ENCODE results near the gene NKD2. TPM values are rescaled to one million over a fixed set of nuclear protein-coding genes. Genes with fewer than 3 reads are reported as not detected.

NKD2 gene
- total RNA-seq, 2 experiments from 2014 or later = 0.38 TPM

- ChIA-PET POLR2A (interaction anchor here (0.6 kb wide), 1 partner anchor 185 kb away, joined by 4 read pairs; no protein-coding TSS in a partner anchor), CTCF (ENCODE audit: unreplicated experiment) (no interaction called here)
- no peak overlapping the region for H3K27ac ChIP-seq (ENCODE audit: low read depth, low read length, poor library complexity, severe bottlenecking)
- no peak overlapping the region for H3K4me3 ChIP-seq (ENCODE audit: low read depth, low read length, poor library complexity, severe bottlenecking)
- no peaks in the 10 kb centered on the region for H3K9me3 ChIP-seq (ENCODE audit: low read length)
- no peaks in the 10 kb centered on the region for H3K9me2 ChIP-seq (ENCODE audit: insufficient read depth, low read length)
- intact Hi-C loops (cut with micrococcal nuclease; ENCODE audit: unreplicated experiment) = no loop called here
- no TSS peak for BruUV-seq (replicated peaks)
- no peak overlapping the region for H2AFZ ChIP-seq (ENCODE audit: low read length)
- DNase-seq (ENCODE audit: low spot score) = no peak
- no peak for TF ChIP-seq CTCF (conservative IDR thresholded peaks at IDR 0.05; ENCODE audit: low read length)
- no peak for TF ChIP-seq EZH2phosphoT487 (IDR thresholded peaks at IDR 0.05; ENCODE audit: borderline replicate concordance, low read depth, low read length)
- no peaks in the 10 kb centered on the region for H3K4me1 ChIP-seq (ENCODE audit: insufficient read depth, low read length, poor library complexity, severe bottlenecking)
- H3K79me2 ChIP-seq (ENCODE audit: insufficient read depth, low read depth, low read length) = no peaks in the 10 kb centered on the region
- H4K20me1 ChIP-seq (ENCODE audit: insufficient read depth, low read length) = no peaks in the 10 kb centered on the region
- no peak overlapping the region for H3K4me2 ChIP-seq (ENCODE audit: low read length)
- H3K36me3 ChIP-seq (ENCODE audit: insufficient read depth, low read length) = no peaks in the 10 kb centered on the region
Observed at GRCh38 chr5:1033178-1033577, 24.6 kb downstream of the NKD2 start.

- no peak overlapping the region for H2AFZ ChIP-seq (ENCODE audit: low read length)
- no peak for DNase-seq (ENCODE audit: low spot score)
- H3K27ac ChIP-seq (ENCODE audit: low read depth, low read length, poor library complexity, severe bottlenecking) = no peak overlapping the region
- BruUV-seq (replicated peaks) = no TSS peak
- H3K4me2 ChIP-seq (ENCODE audit: low read length) = no peak overlapping the region
- H3K4me3 ChIP-seq (ENCODE audit: low read depth, low read length, poor library complexity, severe bottlenecking) = no peak overlapping the region
- CTCF ChIA-PET (ENCODE audit: unreplicated experiment) = no interaction called here
- H3K4me1 ChIP-seq (ENCODE audit: insufficient read depth, low read length, poor library complexity, severe bottlenecking) = no peaks in the 10 kb centered on the region
- H3K9me3 ChIP-seq (ENCODE audit: low read length) = no peaks in the 10 kb centered on the region
- no peaks in the 10 kb centered on the region for H3K9me2 ChIP-seq (ENCODE audit: insufficient read depth, low read length)
- intact Hi-C loops (cut with micrococcal nuclease; ENCODE audit: unreplicated experiment) = no loop called here
- POLR2A ChIA-PET = interaction anchor here (0.6 kb wide), 1 partner anchor 185 kb away, joined by 4 read pairs; no protein-coding TSS in a partner anchor
- no peaks in the 10 kb centered on the region for H4K20me1 ChIP-seq (ENCODE audit: insufficient read depth, low read length)
- no peaks in the 10 kb centered on the region for H3K79me2 ChIP-seq (ENCODE audit: insufficient read depth, low read depth, low read length)
- H3K36me3 ChIP-seq (ENCODE audit: insufficient read depth, low read length) = no peaks in the 10 kb centered on the region
- TF ChIP-seq CTCF (conservative IDR thresholded peaks at IDR 0.05; ENCODE audit: low read length) (no peak), EZH2phosphoT487 (IDR thresholded peaks at IDR 0.05; ENCODE audit: borderline replicate concordance, low read depth, low read length) (no peak)
Observed at GRCh38 chr5:1033606-1034420, 25.2 kb downstream of the NKD2 start.

- no peaks in the 10 kb centered on the region for H3K9me2 ChIP-seq (ENCODE audit: insufficient read depth, low read length)
- intact Hi-C loops (cut with micrococcal nuclease; ENCODE audit: unreplicated experiment) = no loop called here
- no peak overlapping the region for H2AFZ ChIP-seq (ENCODE audit: low read length)
- H3K79me2 ChIP-seq (ENCODE audit: insufficient read depth, low read depth, low read length) = no peaks in the 10 kb centered on the region
- ChIA-PET POLR2A (no interaction called here), CTCF (ENCODE audit: unreplicated experiment) (no interaction called here)
- TF ChIP-seq CTCF (conservative IDR thresholded peaks at IDR 0.05; ENCODE audit: low read length) (no peak), EZH2phosphoT487 (IDR thresholded peaks at IDR 0.05; ENCODE audit: borderline replicate concordance, low read depth, low read length) (no peak)
- H4K20me1 ChIP-seq (ENCODE audit: insufficient read depth, low read length) = no peaks in the 10 kb centered on the region
- H3K4me2 ChIP-seq (ENCODE audit: low read length) = no peak overlapping the region
- H3K27ac ChIP-seq (ENCODE audit: low read depth, low read length, poor library complexity, severe bottlenecking) = no peak overlapping the region
- H3K4me3 ChIP-seq (ENCODE audit: low read depth, low read length, poor library complexity, severe bottlenecking) = no peak overlapping the region
- DNase-seq (ENCODE audit: low spot score) = no peak
- no peaks in the 10 kb centered on the region for H3K36me3 ChIP-seq (ENCODE audit: insufficient read depth, low read length)
- H3K4me1 ChIP-seq (ENCODE audit: insufficient read depth, low read length, poor library complexity, severe bottlenecking) = no peaks in the 10 kb centered on the region
- H3K9me3 ChIP-seq (ENCODE audit: low read length) = no peaks in the 10 kb centered on the region
- BruUV-seq (replicated peaks) = no TSS peak
Observed at GRCh38 chr5:1034421-1034905, 25.9 kb downstream of the NKD2 start.

Measured in OCI-LY7 (cell line).